ENCODE measurements around the gene TADA3. TPM values are rescaled to one million over a fixed set of nuclear protein-coding genes. Genes with fewer than 3 reads are reported as not detected.

Gene TADA3
- total RNA-seq, 1 donor from 2014 or later: 69.6 TPM

- Mint-ChIP-seq H3K36me3 (ENCODE audit: low read depth) (peaks cover 4% of the 10 kb centered on the region), H3K4me3 (ENCODE audit: unreplicated experiment) (peak overlapping the region; percentile 82)
Observed at GRCh38 chr3:9769012-9769411, 23.3 kb downstream of the TADA3 start.

DNA sequence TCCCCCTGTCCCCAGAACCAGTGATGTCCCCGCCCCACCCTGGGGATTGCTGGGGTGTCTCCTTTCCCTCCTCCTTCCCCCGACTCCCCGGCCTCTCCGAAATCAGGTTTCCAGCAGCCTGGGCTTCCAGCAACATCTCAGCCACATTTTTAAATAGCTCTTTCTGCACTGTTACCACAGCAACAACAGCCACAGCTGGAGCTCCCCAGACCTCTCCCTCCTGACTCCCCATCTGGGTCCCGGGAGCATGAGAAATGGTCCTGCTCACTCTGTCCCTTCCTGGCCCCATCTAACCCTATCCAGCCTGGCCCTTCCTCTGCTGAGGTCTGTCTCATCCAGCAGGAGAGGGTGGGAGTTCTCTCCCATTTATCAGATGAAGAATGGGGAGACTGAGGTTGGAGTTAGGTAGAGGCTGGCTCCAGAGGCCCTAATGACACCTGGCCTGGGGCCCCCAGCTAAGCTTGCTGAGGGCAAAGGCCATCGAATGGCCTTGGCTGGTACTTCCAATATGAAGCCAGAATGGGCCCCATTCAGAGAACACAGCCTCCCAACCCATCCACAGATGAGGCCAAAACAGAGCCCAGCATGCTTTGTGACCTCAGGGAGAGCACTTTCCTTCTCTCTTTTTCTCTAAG lies 24.0 kb downstream of the TADA3 start:
- H3K27me3 Mint-ChIP-seq (ENCODE audit: low read depth): no peaks in the 10 kb centered on the region
- peaks cover 39% of the 10 kb centered on the region for H3K4me1 Mint-ChIP-seq (ENCODE audit: low read depth)
- peak overlapping the region; percentile 45 for H3K27ac Mint-ChIP-seq (ENCODE audit: unreplicated experiment)

More at GRCh38 chr3:9769012-9769411, 23.3 kb downstream of the TADA3 start:
- DNase-seq (ENCODE audit: low spot score): no peak
- Mint-ChIP-seq H3K9me3 (ENCODE audit: low read depth) (no peaks in the 10 kb centered on the region), H3K27me3 (ENCODE audit: low read depth) (no peaks in the 10 kb centered on the region), H3K27ac (ENCODE audit: unreplicated experiment) (peak overlapping the region; percentile 55), H3K4me1 (ENCODE audit: low read depth) (peaks cover 39% of the 10 kb centered on the region)
- TF ChIP-seq CTCF (IDR thresholded peaks at IDR 0.05): no peak

DNA sequence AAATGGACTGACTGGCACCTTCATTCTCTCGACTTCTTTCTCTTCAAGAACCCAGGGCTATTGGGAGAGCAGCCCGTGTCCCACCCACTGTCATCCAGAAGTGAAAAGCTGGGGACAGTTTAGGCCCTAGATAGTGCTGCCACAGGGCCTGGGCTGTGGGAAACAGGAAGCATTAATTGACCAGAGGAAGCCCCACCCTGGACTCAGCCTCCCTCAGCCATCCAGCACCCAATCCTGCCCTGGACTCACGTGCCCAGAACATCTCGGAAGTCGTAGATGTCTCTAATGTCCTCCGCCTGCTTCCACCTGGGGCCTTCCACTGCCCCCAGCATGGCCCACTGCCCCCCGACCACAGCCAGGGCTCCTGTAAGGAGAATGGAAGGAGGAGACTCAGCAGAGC lies 24.9 kb downstream of the TADA3 start:
- Mint-ChIP-seq H3K4me1 (ENCODE audit: low read depth) (peaks cover 39% of the 10 kb centered on the region), H3K4me3 (ENCODE audit: unreplicated experiment) (no peak overlapping the region), H3K27me3 (ENCODE audit: low read depth) (no peaks in the 10 kb centered on the region), H3K9me3 (ENCODE audit: low read depth) (no peaks in the 10 kb centered on the region), H3K27ac (ENCODE audit: unreplicated experiment) (peak overlapping the region; percentile 27), H3K36me3 (ENCODE audit: low read depth) (peaks cover 4% of the 10 kb centered on the region)
- DNase-seq (ENCODE audit: low spot score): no peak
- no peak for TF ChIP-seq CTCF (IDR thresholded peaks at IDR 0.05)

More for the DNA sequence above, 24.0 kb downstream of the TADA3 start:
- DNase-seq (ENCODE audit: low spot score): no peak
- H3K9me3 Mint-ChIP-seq (ENCODE audit: low read depth): no peaks in the 10 kb centered on the region
- H3K36me3 Mint-ChIP-seq (ENCODE audit: low read depth): peaks cover 4% of the 10 kb centered on the region
- no peak for TF ChIP-seq CTCF (IDR thresholded peaks at IDR 0.05)
- peak overlapping the region; percentile 82 for H3K4me3 Mint-ChIP-seq (ENCODE audit: unreplicated experiment)

DNA sequence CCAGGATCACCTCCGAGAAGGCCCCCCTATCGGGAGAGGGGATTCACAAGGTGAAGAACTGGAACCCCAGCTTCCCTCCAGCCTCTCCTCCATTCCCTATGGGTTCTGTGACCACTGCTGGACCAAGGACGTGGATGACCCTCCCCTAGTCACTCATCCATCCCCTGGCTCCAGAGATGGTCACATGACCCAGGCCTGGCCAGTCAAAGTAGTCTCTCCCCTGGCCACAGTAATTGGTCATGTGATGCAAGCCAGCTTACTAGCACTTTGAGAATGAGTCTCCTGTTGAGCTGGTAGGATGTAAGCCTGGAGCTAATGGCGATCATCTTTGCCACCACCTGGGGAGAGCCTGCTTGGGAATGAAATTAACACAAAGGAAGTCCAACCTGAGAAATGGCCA lies 26.4 kb downstream of the TADA3 start:
- H3K36me3 Mint-ChIP-seq (ENCODE audit: low read depth): peaks cover 7% of the 10 kb centered on the region
- no peak overlapping the region for H3K27ac Mint-ChIP-seq (ENCODE audit: unreplicated experiment)
- no peak for DNase-seq (ENCODE audit: low spot score)
- peaks cover 38% of the 10 kb centered on the region for H3K4me1 Mint-ChIP-seq (ENCODE audit: low read depth)
- no peaks in the 10 kb centered on the region for H3K27me3 Mint-ChIP-seq (ENCODE audit: low read depth)
- no peaks in the 10 kb centered on the region for H3K9me3 Mint-ChIP-seq (ENCODE audit: low read depth)
- H3K4me3 Mint-ChIP-seq (ENCODE audit: unreplicated experiment): no peak overlapping the region
- TF ChIP-seq CTCF (IDR thresholded peaks at IDR 0.05): no peak

- Mint-ChIP-seq H3K36me3 (ENCODE audit: low read depth) (peaks cover 20% of the 10 kb centered on the region), H3K27ac (ENCODE audit: unreplicated experiment) (no peak overlapping the region), H3K4me1 (ENCODE audit: low read depth) (peaks cover 11% of the 10 kb centered on the region), H3K9me3 (ENCODE audit: low read depth) (no peaks in the 10 kb centered on the region), H3K4me3 (ENCODE audit: unreplicated experiment) (no peak overlapping the region), H3K27me3 (ENCODE audit: low read depth) (no peaks in the 10 kb centered on the region)
- DNase-seq (ENCODE audit: low spot score): no peak
- no peak for TF ChIP-seq CTCF (IDR thresholded peaks at IDR 0.05)
Observed at GRCh38 chr3:9762871-9763270, 29.4 kb downstream of the TADA3 start.
